Sigmoid colon (tissue), 4 donors: ENCODE results near the gene KCTD1.

ENCODE experiments used
- CTCF ChIP-seq, 4 experiments: fragments of 450-650 bp in 3 of 4; fragments of 200-600 bp in 1 of 4; IDR thresholded peaks; one replicate each; pipeline ENCODE4 v1.5.1; 2016 to 2019; ENCODE audit warnings: antibody characterized with exemption in 4 of 4, mild to moderate bottlenecking in 3 of 4, moderate library complexity in 2 of 4
- POLR2AphosphoS5 ChIP-seq, 4 donors: sonication (generic); formaldehyde crosslinking; IDR thresholded peaks; one replicate each; pipeline ENCODE4 v1.6.1; 2017; ENCODE audit warnings: antibody characterized with exemption in 4 of 4

GRCh38 chr18:26425148-26425531, 123.2 kb downstream of the KCTD1 start:
- no peak for TF ChIP-seq CTCF (IDR thresholded peaks at IDR 0.05)
- no peak for TF ChIP-seq POLR2AphosphoS5 (IDR thresholded peaks at IDR 0.05)
